Hematopoietic multipotent progenitor cell (in vitro differentiated cells): ENCODE measurements around the gene GALNT9. TPM values are rescaled to one million over a fixed set of nuclear protein-coding genes. Genes with fewer than 3 reads are reported as not detected.

Experiments used
- DNase-seq, 3 donors: peaks; one replicate each; pipeline ENCODE4 v3.0.0-alpha.2; 2011 to 2015; ENCODE audit warnings: low read depth in 2 of 3, low spot score in 2 of 3
- total RNA-seq: library from RNA; depleted of rRNA; stranded (reverse); fragments of >200 nt; gene quantifications from one replicate; pipeline ENCODE4 v1.2.3, GENCODE V29; 2012

GALNT9 gene
- total RNA-seq, 1 donor, result not detected

GRCh38 chr12:132188916-132189325, 140.5 kb downstream of the GALNT9 start:
- no peak for DNase-seq

GRCh38 chr12:132188451-132188901, 140.9 kb downstream of the GALNT9 start:
- no peak for DNase-seq

GRCh38 chr12:132187646-132188450, 141.5 kb downstream of the GALNT9 start:
- no peak for DNase-seq

DNA sequence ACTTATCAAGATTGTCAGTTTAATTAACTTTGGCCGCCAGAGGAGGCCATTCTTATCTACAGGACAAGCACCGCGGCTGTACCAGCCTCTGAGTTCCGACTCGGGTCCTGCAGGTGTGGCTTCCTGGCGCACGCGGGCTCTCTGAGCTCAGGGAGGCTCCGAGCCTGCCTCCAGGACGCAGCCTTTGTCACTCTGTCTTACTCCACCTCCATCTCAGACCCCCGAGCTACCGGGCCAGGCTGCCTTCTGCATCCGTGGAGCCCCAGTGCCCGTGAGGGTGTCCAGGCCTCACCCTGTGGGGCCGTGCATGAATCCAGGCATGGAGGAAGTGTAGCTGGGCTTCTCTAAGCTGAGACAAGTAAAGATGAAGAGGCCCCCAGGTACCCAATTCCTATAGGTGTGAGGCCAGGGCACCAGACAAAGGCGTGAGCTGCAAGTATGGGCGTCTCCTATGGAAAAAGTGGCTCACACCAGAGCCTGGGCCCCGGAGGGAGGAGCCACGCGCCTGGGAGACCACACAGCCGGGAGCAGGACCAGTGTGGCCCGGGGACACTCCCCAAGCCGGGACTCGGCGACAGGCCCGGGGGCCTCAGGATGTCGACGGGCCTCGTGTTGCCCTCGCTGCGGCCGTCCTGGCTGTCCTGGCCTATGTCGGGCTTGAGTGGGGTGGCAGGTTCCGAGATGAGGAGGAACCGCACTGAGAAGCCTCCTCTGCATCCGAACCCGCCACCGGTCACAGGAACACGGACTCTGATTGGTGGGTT, 142.3 kb downstream of the GALNT9 start:
- DNase-seq, result no peak

GRCh38 chr12:132186208-132186856, 143.1 kb downstream of the GALNT9 start:
- no peak for DNase-seq

DNA sequence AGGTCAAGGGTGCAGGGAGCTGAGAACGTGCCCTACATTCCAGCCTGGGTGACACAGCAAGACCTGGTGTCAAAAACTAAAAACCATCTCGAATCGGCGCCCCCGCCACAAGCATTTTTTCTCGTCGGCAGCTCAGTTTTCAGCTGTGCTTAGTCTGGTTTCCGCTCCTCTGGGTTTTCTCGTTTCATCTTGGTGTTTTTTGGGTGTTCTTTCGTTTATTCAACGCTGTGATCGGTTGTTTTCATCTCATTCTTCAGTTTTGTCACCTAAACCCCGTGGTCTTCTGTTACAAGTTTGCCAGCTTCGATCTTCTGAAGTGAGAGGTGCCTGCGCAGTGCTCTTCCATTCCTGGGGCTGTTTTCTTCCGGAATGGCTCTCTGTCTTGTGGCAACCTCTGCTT, 143.7 kb downstream of the GALNT9 start:
- DNase-seq, result peak in 1 of 3 donors; percentile 43

DNA sequence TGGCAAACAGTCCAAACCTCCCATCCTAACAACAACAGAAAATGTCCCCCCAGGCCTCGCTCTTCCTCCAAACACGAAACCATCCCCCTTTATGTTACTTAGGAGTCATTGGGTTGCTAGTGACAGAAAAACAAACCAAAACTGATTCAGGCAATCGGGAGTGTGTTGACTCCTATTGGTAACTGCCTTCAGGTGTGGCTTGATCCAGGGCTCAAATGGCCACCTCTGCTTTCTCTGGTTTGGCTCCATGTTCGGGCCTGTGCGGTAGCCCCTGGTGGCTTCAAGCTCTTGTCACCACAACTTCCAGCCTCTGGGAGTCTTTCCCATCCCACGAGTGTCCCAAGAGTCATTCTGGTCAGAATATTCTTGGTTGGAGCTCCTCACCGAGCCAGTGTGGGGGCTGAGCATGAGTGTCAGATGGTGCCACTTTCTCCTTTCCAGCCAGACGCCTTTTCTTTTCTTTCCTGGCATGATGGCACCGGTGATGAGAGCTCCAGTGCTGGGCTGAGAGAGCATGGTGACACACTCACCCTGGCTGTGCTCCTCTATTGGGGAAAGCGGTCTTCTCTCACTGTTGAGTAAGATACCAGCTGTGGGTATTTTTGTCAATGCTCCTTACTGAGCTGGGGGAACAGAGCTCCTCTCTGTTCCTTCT, 146.6 kb downstream of the GALNT9 start:
- no peak for DNase-seq

GRCh38 chr12:132182206-132182710, 147.1 kb downstream of the GALNT9 start:
- no peak for DNase-seq

DNA sequence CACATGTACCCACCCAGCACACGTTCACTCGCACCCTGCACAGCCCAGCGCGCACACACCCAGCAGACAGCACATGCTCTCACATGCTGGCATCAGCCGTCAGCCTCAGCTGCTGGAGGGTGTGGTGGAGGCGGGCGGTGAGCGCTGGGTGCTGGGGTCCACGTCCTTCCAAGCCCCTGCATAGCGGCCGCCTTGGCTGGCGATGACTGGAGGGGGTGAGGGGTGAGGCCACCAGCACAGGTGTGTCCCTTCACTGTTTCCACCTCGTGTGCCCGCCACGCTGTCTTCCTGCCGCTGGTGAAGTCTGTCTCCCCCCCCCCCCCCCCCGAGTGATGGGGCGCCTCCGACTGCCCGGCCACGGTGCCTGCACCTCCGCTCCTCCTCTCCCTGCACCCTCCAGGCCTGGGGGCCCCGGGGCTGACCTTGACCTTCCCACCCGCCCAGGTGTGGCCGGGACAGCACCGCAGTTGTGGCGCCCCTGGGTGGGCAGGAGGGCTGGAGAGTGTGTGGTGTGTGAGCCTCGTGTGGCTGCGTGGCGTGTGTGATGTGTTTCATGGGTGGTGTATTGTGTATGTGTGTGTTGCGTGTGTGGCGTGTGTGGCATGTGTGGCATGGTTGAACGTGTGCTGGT, 147.7 kb downstream of the GALNT9 start:
- DNase-seq, result no peak

GRCh38 chr12:132180648-132181546, 148.5 kb downstream of the GALNT9 start:
- DNase-seq, result no peak

DNA sequence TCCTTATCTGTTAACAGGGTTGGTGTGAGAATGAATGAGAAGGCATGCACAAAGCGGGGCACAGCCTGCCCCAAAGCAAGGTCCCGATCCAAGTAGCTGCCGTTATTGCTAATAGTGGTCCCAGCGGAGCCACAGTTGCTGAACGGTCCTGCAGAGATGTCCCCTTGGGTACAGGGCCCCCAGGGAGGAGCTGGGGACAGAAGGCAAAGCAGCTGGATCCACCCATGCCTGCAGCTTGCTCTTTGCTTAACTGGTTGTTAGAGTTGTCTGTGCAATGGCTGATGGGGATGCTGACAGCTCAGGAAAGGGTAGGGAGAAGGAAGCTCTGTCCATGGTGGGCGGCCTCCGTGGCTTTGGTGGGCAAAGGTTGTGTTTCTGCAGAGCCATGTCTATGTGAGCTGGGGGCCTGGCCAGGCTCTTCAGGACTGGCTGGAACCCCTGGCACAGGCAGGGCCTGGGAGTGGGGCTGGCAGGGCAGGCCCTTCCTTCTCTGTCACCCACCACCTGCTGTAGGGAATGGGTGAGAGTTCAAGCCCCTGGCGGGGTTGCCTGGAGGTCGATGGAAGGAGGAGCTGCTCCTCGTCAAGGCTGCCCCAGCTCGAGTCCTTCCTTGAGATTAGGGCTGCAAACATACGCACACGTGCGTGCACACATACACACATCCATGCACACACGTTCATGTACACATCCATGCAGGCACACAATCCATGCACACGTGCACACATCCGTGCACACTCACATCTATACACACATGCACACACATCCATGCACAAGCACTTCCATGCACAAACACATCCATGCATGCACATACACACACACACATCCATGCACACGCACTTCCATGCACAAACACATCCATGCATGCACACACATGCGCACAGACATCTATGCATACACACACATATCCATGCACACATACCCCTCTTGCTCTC, 149.7 kb downstream of the GALNT9 start:
- DNase-seq, result no peak

- no peak for DNase-seq
These were observed 150.5 kb downstream of the GALNT9 start for GRCh38 chr12:132178801-132179401.

DNA sequence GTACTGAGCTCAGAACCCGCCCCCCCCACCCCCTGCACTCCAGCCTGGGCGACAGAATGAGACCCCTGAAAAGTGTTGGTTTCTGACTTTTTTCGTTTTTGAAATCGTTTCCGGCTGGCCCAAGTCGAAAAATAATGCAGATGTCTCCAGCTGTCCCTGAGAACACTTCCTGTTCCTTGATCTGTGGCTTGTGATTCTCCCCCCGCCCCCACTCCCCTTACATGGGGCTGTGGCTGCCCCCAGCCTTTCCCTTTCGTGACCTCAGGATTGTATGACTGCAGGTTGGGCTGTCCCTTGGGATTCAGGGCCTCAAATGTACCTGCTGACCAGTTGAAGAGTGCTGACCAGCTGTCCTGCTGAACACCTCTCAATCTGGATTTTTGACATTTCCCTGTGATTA, 151.1 kb downstream of the GALNT9 start:
- DNase-seq, result no peak

- no peak for DNase-seq
These were observed 152.4 kb downstream of the GALNT9 start for GRCh38 chr12:132176920-132177551.

- no peak for DNase-seq
These were observed 152.9 kb downstream of the GALNT9 start for GRCh38 chr12:132176385-132176919.

DNA sequence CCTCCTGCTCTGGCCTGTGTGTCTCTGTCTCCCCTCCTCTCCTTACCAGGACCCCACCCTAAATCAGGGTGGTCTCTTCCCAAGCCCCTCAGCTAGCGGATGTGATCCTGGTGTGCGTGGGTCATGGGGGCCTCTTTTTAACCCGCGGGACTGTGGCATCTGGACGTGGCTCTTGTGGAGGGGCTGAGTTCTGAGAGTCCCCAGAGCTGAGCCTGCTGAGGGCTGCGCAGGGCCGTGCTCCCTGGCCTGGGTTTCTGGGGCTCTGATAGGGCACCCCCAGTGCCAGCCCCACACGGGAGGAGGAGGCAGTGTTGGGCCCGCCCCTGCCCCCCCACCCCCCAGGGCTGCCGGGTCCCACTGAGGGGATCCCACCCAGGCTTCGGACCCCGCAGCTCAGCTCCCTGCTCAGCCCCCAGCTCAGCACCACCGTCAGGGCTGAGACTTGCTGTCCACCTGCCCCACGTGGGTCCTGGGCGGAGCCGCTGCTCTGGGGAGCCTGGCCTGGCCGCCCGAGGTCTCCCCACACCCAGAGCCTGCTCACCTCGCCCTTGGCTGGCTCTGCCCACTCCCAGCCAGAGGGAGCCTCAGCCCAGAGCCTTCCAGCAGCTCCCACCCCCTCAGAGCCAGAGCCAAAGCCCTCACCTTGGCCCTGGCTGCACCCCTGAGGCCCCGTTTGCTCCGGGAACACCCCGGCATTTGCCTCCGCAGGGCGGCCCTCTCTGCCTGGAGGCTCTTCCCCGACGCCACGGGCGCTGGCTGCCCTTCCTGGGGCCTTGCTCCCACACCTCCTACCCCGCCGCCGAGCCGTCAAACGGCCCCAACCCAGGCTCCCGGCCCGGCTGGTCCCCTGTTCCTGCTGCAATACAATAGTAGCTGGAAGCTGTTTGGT, 153.6 kb downstream of the GALNT9 start:
- no peak for DNase-seq
